Sigmoid colon (tissue), 7 donors: Measurements from ENCODE around the gene FBLN1. TPM values are rescaled to one million over a fixed set of nuclear protein-coding genes. Genes with fewer than 3 reads are reported as not detected.
A peak's percentile ranks its signal among the peaks of the same experiment; 100 is the strongest.
"Not testable (repeated sequence)": the region's sequence is repeated elsewhere in the genome, so short reads cannot be mapped to it uniquely, and the experiment has no call there.

Experiments
- DNase-seq: peaks from one replicate; pipeline ENCODE4 v3.0.0-alpha.2; 2019
- H3K27ac ChIP-seq, 4 donors: fragments of 200-600 bp; sonication (generic); one replicate each; pipeline ENCODE4 v1.5.1; 2016 to 2019; ENCODE audit warnings: mild to moderate bottlenecking in 1 of 4
- H3K27me3 ChIP-seq, 3 donors: fragments of 200-600 bp; sonication (generic); one replicate each; pipeline ENCODE4 v1.5.1; 2019; ENCODE audit warnings: mild to moderate bottlenecking in 1 of 3
- H3K36me3 ChIP-seq, 4 donors: fragments of 200-600 bp; sonication (generic); one replicate each; pipeline ENCODE4 v1.5.1; 2016 to 2019
- H3K4me1 ChIP-seq, 4 donors: fragments of 200-600 bp; sonication (generic); one replicate each; pipeline ENCODE4 v1.5.1; 2017 to 2019
- H3K4me3 ChIP-seq, 4 donors: fragments of 200-600 bp; sonication (generic); one replicate each; pipeline ENCODE4 v1.5.1; 2017 to 2019; ENCODE audit warnings: mild to moderate bottlenecking in 2 of 4, moderate library complexity in 1 of 4
- H3K9me3 ChIP-seq, 4 donors: fragments of 200-600 bp in 3 of 4; sonication (generic) in 3 of 4; one replicate each; pipeline versions ENCODE4 v1.5.1 to v1.6.1; 2013 to 2019
- CTCF ChIP-seq, 4 experiments: fragments of 450-650 bp in 3 of 4; fragments of 200-600 bp in 1 of 4; IDR thresholded peaks; one replicate each; pipeline ENCODE4 v1.5.1; 2016 to 2019; ENCODE audit warnings: antibody characterized with exemption in 4 of 4, mild to moderate bottlenecking in 3 of 4, moderate library complexity in 2 of 4
- EP300 ChIP-seq, 4 donors: sonication (generic); formaldehyde crosslinking; IDR thresholded peaks; one replicate each; pipeline ENCODE4 v1.6.1; 2017; ENCODE audit warnings: antibody characterized with exemption in 4 of 4
- POLR2A ChIP-seq, 2 donors: fragments of 450-650 bp; IDR thresholded peaks; one replicate each; pipeline ENCODE4 v1.6.1; 2016; ENCODE audit warnings: antibody characterized with exemption in 2 of 2, mild to moderate bottlenecking in 2 of 2, moderate library complexity in 2 of 2
- POLR2AphosphoS5 ChIP-seq, 4 donors: sonication (generic); formaldehyde crosslinking; IDR thresholded peaks; one replicate each; pipeline ENCODE4 v1.6.1; 2017; ENCODE audit warnings: antibody characterized with exemption in 4 of 4
- WGBS, 2 donors: extraction: QIAGEN DNeasy Blood & Tissue Kit; methylation state at CpG; one replicate each; pipeline ENCODE4 v1.1.7; 2013; 5-methylcytosine and 5-hydroxymethylcytosine counted together
- intact Hi-C: fragments of 100-400 bp; cut with DNase I; formaldehyde crosslinking; loops from one replicate; pipeline ENCODE4 v1.15.1; 2023
- polyA plus RNA-seq, 3 donors: library from polyadenylated mRNA; stranded (reverse); fragments of 200-250 nt; gene quantifications; one replicate each; pipeline ENCODE4 v1.2.3, GENCODE V29; 2013
- total RNA-seq, 4 donors: library from RNA; depleted of rRNA; stranded (reverse); fragments of >200 nt; gene quantifications; one replicate each; pipeline ENCODE4 v1.1.0, GENCODE V29; 2016
- donor health status: healthy with polysubstance abuse.
- donor health status: Bipolar disorder and iron deficiency.
- donor health status: healthy.

FBLN1 gene
- total and polyA plus RNA-seq, 7 donors, result 9.0 to 230 (median 123) TPM

GRCh38 chr22:45603619-45604018 is 100.9 kb downstream of the FBLN1 start:
- WGBS, 2 donors, result 40 to 55% methylated on average over 3 of the region's 3 CpGs
- TF ChIP-seq CTCF (IDR thresholded peaks at IDR 0.05) (no peak), EP300 (IDR thresholded peaks at IDR 0.05) (no peak), POLR2A (IDR thresholded peaks at IDR 0.05) (no peak), POLR2AphosphoS5 (IDR thresholded peaks at IDR 0.05) (no peak)
- H3K4me1 ChIP-seq, result no peaks in the 10 kb centered on the region
- H3K27me3 ChIP-seq, result no peaks in the 10 kb centered on the region
- no peaks in the 10 kb centered on the region for H3K9me3 ChIP-seq
- H3K27ac ChIP-seq, result no peak overlapping the region
- peak; percentile 48 for DNase-seq
- intact Hi-C loops, result no loop called here
- H3K4me3 ChIP-seq, result no peak overlapping the region
- no peaks in the 10 kb centered on the region for H3K36me3 ChIP-seq

- intact Hi-C loops, H3K4me3 ChIP-seq, H3K27ac ChIP-seq, H3K36me3 ChIP-seq, H3K9me3 ChIP-seq, H3K4me1 ChIP-seq, H3K27me3 ChIP-seq, DNase-seq: not testable (repeated sequence)
- WGBS, 2 donors, result 83 to 85% methylated on average over 11 of the region's 11 CpGs
Observed at GRCh38 chr22:45608045-45608444, 105.4 kb downstream of the FBLN1 start.

DNA sequence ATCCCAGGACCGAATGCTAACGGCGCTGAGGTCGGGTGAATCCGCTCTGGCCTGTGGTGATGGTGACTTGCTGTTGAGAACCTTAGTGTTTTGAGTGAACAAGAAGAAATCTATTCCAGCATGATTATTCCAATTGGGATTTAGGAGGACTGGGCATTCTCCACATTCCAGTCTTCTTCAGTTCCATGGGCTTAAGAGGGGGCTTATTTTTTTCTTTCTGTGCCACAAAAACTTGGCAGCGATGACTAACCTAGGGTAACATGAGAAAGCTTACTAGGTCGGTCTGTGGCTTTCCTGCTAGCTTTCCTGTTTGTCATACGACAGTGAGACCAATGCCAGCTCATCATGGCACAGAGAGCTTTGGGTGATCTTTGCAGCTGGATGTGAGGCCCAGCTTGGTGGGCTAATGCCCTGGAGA is 106.1 kb downstream of the FBLN1 start:
- H3K36me3 ChIP-seq, result no peaks in the 10 kb centered on the region
- TF ChIP-seq EP300 (IDR thresholded peaks at IDR 0.05) (no peak), POLR2AphosphoS5 (IDR thresholded peaks at IDR 0.05) (no peak), CTCF (IDR thresholded peaks at IDR 0.05) (no peak), POLR2A (IDR thresholded peaks at IDR 0.05) (no peak)
- no peaks in the 10 kb centered on the region for H3K9me3 ChIP-seq
- no peak for DNase-seq
- no peaks in the 10 kb centered on the region for H3K4me1 ChIP-seq
- WGBS, 2 donors, result 69 to 81% methylated on average over 8 of the region's 8 CpGs
- H3K27me3 ChIP-seq, result no peaks in the 10 kb centered on the region
- H3K27ac ChIP-seq, result no peak overlapping the region
- no peak overlapping the region for H3K4me3 ChIP-seq
- intact Hi-C loops, result no loop called here

DNA sequence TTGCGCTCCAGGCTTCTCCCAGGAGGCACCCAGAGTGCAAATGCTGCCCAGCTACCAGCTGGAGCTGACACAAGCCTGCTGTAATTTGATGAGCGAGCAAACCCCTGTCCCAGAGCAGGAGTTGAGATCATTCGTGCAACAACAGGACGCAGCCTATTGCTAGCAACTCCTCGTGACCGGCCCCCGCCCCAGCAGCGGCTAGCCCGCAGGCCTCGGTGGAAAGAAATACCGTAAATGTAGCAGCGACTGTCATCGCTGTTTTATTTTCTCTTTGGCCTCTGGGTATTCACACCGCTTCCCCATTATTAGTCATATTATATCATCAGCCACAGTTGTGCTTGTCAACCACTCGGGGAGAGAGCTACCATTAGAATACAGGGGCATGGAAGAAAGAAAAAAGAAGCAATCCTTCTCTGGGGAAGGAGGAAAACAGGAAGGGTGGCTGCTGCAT is 109.8 kb downstream of the FBLN1 start:
- Histone ChIP-seq H3K9me3 (no peaks in the 10 kb centered on the region), H3K36me3 (no peaks in the 10 kb centered on the region), H3K4me3 (peak overlapping the region in 2 of 4 donors; percentile 12 to 17), H3K27me3 (no peaks in the 10 kb centered on the region), H3K27ac (peak overlapping the region in 3 of 4 donors; percentile 46 to 55 (median 50)), H3K4me1 (no peaks in the 10 kb centered on the region)
- no peak for TF ChIP-seq CTCF (IDR thresholded peaks at IDR 0.05)
- peak in 3 of 4 donors; percentile 19 to 35 (median 30) for TF ChIP-seq POLR2AphosphoS5 (IDR thresholded peaks at IDR 0.05)
- intact Hi-C loops, result no loop called here
- WGBS, 2 donors, result 55 to 82% methylated on average over 15 of the region's 15 CpGs
- DNase-seq, result peak; percentile 84

- intact Hi-C loops, result no loop called here
- no peaks in the 10 kb centered on the region for H3K27me3 ChIP-seq
- H3K36me3 ChIP-seq, result no peaks in the 10 kb centered on the region
- DNase-seq, result no peak
- WGBS, 2 donors, result 83% methylated on average over 15 of the region's 15 CpGs
- H3K4me3 ChIP-seq, result peak overlapping the region in 2 of 4 donors; percentile 12 to 17
- no peaks in the 10 kb centered on the region for H3K4me1 ChIP-seq
- no peaks in the 10 kb centered on the region for H3K9me3 ChIP-seq
- H3K27ac ChIP-seq, result peak overlapping the region in 3 of 4 donors; percentile 46 to 55 (median 50)
- TF ChIP-seq POLR2AphosphoS5 (IDR thresholded peaks at IDR 0.05), result no peak
- TF ChIP-seq CTCF (IDR thresholded peaks at IDR 0.05), result no peak
- no peak for TF ChIP-seq EP300 (IDR thresholded peaks at IDR 0.05)
- TF ChIP-seq POLR2A (IDR thresholded peaks at IDR 0.05), result no peak
Observed at GRCh38 chr22:45612940-45613339, 110.3 kb downstream of the FBLN1 start.
